Hematopoietic multipotent progenitor cell treated with erythropoietin and hydrocortisone succinate and interleukin-3 and kit ligand, for 15 days (in vitro differentiated cells): ENCODE data around the gene ARID3A.

Source experiments
- DNase-seq: peaks from one replicate; pipeline ENCODE4 v3.0.0-alpha.2; 2015; ENCODE audit warnings: low spot score

Gene ARID3A

GRCh38 chr19:963486-963951, 37.7 kb downstream of the ARID3A start:
- no peak for DNase-seq

- DNase-seq = no peak
Observed at GRCh38 chr19:964116-964520, 38.3 kb downstream of the ARID3A start.

- no peak for DNase-seq
Observed at GRCh38 chr19:964761-965694, 39.2 kb downstream of the ARID3A start.

GRCh38 chr19:966485-967088, 40.8 kb downstream of the ARID3A start:
- DNase-seq = no peak

GRCh38 chr19:970695-971094, 44.9 kb downstream of the ARID3A start:
- no peak for DNase-seq

GRCh38 chr19:971795-972194, 46.0 kb downstream of the ARID3A start:
- DNase-seq = no peak

GRCh38 chr19:972281-972680, 46.4 kb downstream of the ARID3A start:
- no peak for DNase-seq

- DNase-seq = no peak
Observed at GRCh38 chr19:973726-974563, 48.1 kb downstream of the ARID3A start.

- no peak for DNase-seq
Observed at GRCh38 chr19:974564-975257, 48.9 kb downstream of the ARID3A start.

- DNase-seq = no peak
Observed at GRCh38 chr19:976476-976875, 50.6 kb downstream of the ARID3A start.

- DNase-seq = no peak
Observed at GRCh38 chr19:977058-977464, 51.2 kb downstream of the ARID3A start.

- DNase-seq = no peak
Observed at GRCh38 chr19:979318-979741, 53.5 kb downstream of the ARID3A start.

GRCh38 chr19:980133-980998, 54.5 kb downstream of the ARID3A start:
- DNase-seq = no peak

GRCh38 chr19:982567-983170, 56.8 kb downstream of the ARID3A start:
- DNase-seq = peak; percentile 75

- peak; percentile 92 for DNase-seq
Observed at GRCh38 chr19:984165-984967, 58.5 kb downstream of the ARID3A start, which contains the start of gene WDR18. WDR18 (plus strand) TSS chr19:984345; CDS start chr19:984354, 9 bp downstream.

GRCh38 chr19:986083-986482, 60.2 kb downstream of the ARID3A start:
- no peak for DNase-seq

- no peak for DNase-seq
Observed at GRCh38 chr19:988081-988480, 62.2 kb downstream of the ARID3A start.

- DNase-seq = no peak
Observed at GRCh38 chr19:988510-988909, 62.7 kb downstream of the ARID3A start.

- DNase-seq = no peak
Observed at GRCh38 chr19:989381-990081, 63.7 kb downstream of the ARID3A start.
